AML-193 (cell line): ENCODE results near the gene RHOBTB1.
"Not testable (repeated sequence)": the region's sequence is repeated elsewhere in the genome, so short reads cannot be mapped to it uniquely, and the experiment has no call there.

Source experiments
- DNase-seq, 2 experiments: peaks; one replicate each; lab custom pipeline; 2025; lab: John Stamatoyannopoulos, UW

The RHOBTB1 gene

DNA sequence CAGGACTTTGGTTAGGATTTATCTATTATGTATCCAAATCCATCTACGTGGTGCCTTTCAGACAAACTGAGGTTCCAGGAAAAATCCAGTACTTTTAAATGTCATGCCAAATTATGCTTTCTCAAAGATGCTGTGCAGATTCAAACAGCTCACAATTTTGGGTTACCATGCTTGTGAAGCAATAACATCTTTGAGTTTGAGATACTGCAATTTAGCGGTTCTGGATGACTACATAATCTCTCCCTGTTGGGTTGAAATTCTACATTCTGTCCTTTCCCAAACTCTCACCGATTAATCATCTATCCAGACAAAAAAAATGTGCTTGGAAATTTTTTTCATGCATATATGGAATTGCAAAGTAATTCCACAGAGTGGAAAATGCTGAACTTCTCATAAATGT lies 3.5 kb downstream of the RHOBTB1 start:
- no peak for DNase-seq

DNA sequence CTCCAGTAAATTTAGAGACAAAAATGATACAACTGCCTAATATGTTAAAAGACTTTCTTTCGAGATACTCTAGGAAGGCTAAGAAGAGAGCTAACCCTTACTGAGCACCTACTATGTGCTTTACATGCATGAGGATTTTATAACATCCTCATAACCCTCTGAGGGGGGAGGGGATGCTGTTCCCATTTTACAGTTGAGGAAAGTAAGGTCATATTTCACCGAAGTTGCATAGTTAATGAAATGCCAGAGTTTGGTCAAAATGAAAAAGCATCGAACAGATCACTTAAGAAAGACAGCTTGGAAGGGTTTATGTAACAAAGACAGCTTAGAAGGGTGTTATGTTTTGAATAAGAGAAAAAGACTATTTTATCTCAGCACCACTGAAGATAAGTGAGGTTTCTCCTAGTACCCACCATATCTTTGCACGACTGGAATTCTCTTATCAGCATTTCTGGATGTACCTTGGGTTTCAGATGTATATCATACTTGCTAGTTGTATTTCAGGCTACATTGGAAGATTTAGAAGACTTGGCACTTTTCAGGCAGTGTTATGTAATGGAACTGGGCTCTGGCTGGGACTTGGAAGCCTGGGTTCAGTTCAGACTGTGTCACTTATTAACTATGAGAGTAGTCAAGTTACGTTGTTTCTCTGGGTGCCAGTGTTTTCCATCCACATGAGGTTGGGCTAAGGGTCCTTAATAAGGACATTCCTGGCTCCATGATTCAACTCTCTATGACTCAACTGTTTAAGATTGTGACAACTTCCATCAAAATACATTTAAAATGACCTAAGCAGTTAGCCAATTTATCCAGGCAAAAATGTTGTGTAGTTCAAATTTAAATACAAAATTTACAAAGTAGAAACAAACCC lies 6.0 kb downstream of the RHOBTB1 start:
- no peak for DNase-seq

DNA sequence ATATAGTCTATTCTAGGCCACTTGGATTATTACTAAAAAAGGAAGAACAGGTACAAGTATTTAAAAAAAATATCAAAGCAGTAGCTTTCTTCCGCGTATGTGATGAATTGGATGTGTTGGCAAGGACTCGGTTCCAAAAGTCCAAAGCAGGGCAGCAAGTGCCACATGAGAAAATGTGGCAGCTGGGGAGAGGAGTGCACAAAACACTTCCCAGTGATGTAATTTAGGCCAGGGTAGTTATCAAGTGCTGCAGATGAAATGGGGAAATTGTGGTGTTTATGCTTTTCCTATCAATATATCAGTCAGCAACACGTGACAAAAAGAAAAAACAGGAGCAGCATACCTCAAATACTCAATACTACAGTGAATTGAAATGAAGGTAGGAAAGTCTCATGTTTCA lies 7.0 kb downstream of the RHOBTB1 start:
- no peak for DNase-seq

DNA sequence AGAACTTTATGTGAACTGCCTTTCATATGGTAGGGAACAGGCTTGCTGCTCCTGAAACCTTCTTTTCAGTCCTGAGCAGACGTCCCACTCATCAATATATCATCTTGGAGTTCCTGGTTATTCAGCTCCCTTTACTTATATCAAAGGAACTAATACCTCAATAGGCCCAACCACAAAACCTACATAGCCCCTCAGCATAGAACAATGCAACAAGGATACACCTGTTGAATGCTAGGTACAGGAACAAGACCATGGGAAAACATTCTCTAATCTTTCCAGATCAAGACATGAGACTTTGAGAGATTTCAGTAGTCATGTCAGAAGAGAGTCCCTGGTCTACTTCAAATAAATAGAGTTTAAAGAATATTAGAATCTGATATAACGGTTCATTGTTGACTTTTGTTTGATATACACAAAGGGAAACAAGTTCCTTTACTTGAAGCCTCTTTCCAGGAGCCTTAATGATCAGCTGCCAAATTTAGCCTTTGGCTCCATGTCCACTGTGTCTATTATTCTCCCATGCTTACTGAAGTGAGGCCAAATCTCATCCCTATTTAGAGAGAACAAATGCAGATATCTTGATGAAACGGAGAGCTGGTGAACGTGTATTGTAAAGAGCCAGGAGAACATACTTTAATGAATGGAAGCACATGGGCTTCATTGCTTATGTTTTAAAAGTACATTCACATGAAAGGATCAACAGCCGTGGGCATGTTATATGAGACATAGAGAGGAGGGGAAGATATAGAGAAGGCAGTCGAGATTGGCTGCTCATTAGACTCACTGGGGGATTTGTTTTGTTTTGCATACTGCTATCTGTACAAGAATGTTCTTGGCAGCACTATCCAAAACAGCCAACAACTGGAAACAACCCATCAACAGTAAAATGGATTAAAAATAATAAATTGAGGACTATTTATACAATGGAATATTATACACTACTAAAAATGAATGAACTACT lies 9.5 kb downstream of the RHOBTB1 start:
- DNase-seq: no peak

DNA sequence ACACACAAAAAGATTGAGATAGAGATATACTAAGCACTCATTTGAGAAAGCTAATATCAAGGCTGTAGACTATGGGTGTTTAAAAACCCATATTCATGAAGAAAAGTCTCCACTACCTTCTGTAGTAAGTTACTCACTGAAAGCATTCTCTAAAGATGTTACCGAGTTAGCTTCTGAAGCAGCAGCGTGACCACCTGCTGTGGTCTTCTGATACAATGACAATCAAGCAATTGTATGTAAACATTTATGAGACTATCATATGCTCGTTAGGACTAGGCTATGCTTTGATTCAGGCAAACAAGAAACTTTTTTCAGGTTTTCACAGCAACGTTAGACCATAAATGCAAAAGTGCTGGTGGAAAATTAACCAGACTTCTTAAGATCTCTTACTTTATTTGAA lies 11.2 kb downstream of the RHOBTB1 start:
- no peak for DNase-seq

DNA sequence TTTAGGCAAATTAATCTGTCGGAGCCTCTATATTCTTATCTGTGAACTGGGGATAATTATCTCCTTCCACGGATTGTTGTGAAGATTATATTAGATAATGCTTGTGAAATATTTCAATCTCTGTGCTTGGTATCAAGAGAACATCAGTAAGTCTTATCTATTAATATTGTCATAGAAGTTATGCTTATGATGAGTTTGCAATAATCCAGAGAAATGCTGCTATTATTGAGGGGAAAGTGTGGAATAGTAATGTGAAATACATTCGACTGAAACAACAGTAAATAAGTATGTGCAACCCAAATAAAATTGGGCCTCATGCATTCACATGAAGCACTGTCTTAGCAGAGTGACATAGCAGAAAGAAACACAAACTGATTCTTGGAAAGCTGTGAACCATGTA lies 13.7 kb downstream of the RHOBTB1 start:
- no peak for DNase-seq

DNA sequence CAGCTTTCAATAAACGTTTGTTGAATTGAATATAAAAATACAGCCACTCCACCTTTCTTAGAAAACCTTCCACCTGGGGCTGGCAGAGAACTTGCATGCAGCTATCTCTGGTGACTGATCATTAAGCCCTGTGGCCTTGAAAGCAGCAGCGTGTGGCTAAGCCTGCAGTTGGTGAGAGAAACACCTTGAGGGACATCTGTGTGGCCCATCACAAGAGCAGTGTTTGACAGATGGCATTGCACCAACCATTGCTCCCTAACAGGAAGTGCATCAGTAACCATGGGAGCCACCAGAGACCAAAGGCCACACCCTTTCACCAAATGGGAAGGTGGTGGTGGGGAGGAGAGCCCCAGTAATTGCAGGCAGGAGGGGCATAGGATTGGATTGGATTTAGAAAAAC lies 22.4 kb downstream of the RHOBTB1 start:
- no peak for DNase-seq

DNA sequence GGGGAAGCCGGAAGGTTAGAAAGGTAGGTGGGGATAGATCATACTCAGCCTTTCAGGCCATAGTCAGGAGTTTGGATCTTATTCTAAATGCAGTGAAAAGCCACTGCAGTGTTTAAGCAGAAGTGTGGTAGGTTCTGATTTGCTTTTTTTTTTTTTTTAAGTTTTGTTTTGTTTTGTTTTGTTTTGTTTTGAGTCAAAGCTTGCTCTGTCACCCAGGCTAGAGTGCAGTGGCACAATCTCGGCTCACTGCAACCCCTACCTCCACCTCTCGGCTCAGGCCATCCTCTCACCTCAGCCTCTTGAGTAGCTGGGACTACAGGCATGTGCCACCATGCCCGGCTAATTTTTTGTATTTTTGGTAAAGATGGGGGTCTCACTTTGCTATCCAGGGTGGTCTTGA lies 23.5 kb downstream of the RHOBTB1 start:
- no peak for DNase-seq

DNA sequence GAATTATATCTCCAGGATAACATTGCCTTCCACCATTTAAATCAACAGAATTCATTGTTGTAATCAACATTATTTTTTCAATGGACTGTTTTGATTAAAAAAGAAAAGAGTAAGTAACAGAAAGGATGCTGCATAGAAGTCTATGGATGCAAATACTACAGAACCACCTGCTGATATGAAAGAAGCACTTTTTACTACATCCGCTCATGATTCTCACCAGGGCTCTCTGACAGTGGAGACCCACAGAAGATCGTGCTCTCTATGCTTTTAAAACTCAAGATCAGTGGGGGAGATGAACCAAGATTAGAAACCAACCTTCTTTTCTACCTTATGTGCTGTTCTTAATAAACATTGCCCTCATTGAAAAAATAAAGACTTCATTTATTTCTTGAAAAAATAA lies 24.4 kb downstream of the RHOBTB1 start:
- no peak for DNase-seq

DNA sequence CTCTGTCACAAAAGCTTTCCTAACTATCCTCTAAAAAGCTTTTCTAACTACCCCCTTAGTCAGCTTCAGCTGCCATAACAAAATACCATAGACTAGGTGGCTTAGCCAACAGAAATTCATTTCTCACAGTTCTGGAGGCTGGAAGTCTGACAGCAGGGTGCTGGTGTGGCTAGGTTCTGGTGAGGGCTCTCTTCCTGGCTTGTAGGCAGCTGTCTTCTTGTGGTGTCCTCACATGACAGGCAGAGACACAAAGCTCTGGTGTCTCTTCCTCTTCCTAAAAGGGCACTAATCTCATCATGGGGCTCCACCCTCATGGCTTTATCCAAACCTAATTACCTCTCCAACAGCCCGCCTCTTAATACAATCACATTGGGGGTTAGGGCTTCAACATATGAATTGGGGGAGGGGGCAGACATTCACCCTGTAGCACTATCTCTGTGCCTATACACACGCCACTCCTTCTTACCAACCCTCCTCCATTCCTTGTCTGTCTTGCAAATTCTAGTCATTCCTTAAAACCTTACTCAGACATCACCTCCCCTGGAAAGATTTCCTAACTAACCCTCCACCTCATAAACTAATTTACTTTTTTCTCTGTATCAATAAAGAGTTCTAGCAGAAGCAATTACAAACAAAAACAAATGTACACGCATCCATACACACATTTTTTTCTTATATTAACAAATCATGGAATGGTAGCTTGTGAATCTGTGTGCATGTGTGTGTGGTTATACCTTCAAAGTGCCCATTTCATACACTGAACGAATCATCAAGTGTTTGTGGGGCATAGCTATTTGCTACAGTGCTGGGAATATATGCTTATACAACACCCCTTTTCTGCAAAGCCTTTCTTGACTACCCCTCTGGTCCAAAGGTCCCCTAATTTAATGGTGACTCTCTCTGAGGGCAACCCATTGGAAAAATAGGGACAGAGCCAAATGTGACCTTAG lies 26.4 kb downstream of the RHOBTB1 start:
- DNase-seq: no peak

DNA sequence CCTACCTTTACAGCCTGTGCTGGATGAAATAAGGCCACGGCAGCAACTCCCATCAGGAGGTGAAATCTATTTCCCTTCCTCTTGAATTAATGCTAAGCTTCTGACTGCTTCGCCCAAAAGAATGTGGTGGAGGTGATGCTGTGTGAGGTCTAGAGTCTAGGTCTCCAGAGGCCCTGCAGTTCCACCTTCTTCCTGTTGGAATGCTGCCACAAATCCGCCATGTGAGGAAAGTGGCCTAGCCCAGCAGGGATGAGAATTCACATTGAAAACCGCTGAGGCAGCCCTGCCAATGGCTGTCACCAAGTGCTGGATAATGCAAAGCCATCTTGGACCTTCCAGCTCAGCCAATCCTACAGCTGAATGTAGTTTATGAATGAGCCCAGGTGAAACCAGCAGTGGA lies 28.0 kb downstream of the RHOBTB1 start:
- no peak for DNase-seq

DNA sequence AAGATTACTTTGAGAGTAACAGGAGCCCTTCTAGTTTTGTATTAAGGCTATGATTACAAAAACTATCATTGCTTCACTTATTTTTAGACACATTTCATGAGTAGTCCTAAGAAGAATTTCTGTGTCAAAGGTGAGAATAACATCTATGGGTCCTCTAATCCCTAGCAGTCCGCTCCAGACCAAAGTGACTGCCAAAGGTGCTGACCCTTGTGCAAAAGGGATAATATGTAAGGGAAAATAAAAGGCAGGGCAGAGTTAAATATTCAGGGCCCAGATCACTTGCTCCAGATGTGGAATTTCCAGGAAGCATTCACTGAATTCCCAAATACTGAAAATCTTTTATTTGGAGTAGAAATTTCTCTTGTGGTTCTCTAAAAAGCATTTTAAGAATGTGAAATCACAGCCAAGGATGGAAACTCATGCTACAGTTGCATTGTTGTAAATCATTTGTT lies 29.3 kb downstream of the RHOBTB1 start:
- no peak for DNase-seq

DNA sequence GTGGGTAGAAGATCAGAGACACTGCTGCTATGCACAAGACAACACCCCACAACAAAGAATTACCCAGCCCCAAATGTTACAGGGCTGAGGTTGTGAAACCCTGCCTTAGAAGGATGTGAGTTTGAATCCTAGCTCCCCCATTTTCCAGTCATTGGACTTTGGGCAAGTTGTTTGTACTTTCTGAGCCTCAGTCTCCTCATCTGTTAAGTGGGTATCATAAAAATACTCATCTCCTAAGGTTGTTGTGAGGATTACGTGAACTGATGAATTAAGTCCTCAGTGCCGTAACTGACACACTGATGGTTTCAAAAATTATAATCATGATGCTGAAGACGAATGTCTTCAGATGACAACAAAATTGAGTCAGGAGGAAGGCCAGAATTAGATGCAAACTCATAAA lies 30.3 kb downstream of the RHOBTB1 start:
- no peak for DNase-seq

DNA sequence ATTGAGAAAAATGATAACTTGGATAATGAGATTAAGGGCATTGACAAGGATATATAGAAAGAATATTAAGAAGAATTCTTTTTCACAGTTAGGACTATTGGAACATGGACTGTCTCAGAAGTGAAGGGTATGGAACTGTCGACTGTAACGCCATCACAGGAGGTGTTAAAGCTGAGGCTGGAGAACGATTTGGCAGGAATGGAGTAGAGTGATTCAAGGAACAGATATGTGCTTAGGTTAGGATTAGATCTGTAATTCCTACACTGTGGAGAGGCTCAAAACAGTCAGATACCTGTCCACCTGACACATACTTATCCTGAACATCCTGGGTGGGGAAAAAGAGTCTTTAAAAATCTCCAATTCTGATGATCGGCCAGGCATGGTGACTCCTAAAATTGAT lies 30.9 kb downstream of the RHOBTB1 start:
- DNase-seq: no peak

DNA sequence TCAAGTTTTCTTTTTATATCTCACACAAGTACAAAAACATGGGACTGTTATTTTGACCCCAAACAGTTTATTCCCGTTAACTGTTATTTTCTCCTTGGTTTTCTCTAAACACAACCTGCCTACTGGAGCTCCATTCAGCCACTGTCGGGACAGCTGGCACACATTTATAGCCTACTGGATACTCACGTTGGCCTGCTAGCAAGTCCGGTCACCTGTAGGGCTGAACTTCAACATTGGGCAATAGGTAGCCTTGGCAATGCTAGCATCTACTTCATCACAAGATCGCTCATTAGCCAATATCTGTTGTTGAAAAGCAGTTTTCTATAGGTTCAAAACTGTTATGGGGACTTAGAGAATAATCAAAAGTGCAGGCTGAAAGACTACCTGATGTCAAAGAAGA lies 32.3 kb downstream of the RHOBTB1 start:
- DNase-seq: no peak

DNA sequence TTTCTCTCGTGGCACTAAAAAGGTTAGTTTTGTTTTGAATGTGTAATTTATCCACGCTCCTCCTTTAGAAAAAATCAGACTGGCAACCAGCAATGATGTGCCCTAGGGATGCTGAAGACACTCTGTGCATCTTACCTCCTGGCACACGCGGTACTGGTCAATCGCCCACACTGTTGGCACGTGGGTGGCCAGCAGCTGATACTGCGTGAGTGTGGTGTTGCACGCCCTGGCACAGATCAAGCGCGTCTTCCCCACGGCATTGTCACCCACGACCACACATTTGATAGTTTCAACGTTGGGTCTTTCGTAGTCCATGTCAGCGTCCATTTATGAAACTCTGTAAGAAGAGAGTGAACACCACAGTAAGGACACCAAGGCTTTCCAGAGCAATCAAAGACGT lies 32.8 kb downstream of the RHOBTB1 start:
- DNase-seq: no peak

DNA sequence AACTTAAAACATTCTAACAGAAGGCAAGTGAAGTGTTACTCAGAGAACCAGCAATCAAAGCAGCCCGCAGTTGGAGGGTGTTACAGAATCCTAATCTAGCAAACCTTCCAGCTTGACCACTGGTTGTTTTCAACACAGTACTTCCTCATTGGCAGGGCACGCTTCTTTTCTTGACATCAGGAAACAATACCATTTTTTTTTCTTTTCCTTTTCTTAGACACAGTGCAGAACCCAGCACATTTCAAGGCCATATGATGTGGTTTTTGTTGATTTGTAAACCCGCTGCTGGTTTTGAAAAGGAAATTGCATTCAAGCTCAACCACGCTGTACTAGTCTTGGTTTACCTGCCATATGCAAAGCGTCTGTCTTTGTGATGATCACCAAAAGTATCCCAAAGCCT lies 33.4 kb downstream of the RHOBTB1 start:
- DNase-seq: no peak

DNA sequence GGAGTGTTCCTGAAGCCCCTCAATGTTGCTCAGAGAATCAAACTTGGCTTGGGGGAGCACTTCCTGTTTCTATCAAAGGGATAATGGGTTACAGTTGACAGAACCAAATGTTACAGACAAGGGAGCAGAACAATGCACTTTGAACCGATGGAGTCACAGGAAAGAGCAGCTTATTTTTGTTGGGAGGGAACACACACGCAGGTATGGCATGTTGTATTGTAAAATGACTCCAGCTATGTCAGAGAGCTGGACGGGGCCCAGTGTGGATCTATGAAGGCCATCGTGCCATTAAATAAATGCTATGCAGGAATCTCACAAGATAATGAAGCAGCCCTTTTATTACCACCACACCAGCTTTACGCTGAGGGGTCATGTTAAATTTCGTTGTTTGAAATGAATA lies 35.1 kb downstream of the RHOBTB1 start:
- DNase-seq: no peak

DNA sequence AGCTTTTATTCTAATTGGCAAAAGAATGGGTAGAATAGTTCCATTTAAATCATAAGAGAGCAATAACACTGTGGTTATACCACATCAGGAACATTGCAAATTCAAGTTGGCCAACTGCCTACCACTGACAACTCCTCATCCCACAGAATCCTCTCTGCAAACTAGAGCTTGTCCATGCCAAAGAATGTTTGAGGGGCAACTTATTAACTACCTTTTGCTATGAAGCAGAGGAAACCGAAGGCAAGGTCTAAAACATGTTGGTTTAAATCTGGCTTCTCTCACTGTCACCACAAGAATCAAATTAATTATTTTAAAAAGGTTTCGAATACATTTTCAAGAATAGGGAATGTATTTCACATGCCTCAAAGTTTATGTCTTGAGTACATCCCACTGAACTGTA lies 36.0 kb downstream of the RHOBTB1 start:
- no peak for DNase-seq

DNA sequence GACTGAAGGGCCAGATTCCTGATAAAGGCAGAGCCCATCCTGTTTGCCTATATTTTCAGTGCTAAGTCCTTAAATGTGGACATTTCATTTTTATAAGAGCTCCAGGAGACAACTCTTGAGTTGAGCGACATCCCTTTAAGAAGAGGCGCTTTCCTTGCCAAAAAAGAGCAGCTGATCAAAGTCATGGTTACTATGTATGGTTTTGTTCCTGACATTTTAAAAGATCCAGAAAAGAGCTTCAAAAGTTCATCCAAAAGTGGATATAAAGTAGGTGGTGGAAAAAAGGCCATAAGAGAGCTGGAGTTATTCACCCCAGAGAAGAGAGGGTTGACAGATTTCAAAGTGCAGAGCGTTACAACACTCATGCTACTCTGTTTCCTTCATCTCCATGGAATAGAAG lies 36.7 kb downstream of the RHOBTB1 start:
- no peak for DNase-seq

DNA sequence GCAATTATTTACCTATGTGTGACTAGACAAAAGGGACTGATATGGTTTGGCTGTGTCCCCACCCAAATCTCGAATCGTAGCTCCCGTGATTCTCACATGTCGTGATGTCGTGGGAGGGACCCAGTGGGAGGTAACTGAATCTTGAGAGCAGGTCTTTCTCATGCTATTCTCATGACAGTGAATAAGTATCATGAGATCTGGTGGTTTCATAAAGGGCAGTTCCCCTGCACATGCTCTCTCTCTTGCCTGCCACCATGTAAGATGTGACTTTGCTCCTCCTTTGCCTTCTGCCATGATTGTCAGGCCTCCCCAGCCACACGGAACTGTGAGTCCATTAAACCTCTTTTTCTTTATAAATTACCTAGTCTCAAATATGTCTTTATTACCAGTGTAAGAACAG lies 37.2 kb downstream of the RHOBTB1 start:
- DNase-seq: not testable (repeated sequence)

DNA sequence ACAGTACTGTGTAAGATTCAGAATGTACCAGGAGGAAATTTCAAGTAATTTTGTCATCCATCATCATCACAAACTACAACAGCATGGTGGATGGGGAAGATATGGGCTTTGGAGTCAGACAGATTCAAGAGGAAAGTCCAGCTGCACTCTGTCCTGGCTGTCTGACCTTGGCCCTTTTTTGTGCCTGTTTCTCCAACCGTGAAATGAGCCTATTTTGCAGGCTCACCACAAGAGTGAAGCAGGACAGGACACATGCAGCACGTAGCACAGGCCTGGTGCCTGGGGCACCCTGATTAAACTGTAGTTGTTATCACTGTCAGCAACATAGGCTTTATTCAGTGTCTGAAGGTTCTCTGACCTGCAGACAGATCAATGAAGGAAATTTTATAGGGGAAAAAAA lies 37.6 kb downstream of the RHOBTB1 start:
- no peak for DNase-seq
